Heart left ventricle (tissue), 16 donors: ENCODE data around the gene GPR156. TPM values are rescaled to one million over a fixed set of nuclear protein-coding genes. Genes with fewer than 3 reads are reported as not detected.

Experiments used
- ATAC-seq, 4 donors: fragments of 200-7000 bp; cut with Tn5 transposase; one replicate each; pipeline ENCODE4 v1.9.1; 2020 to 2022; ENCODE audit warnings: moderate library complexity in 4 of 4, mild to moderate bottlenecking in 3 of 4, moderate number of reproducible peaks in 1 of 4
- DNase-seq, 5 donors: peaks; one replicate each; pipeline ENCODE4 v3.0.0-alpha.2; 2020
- H3K27ac ChIP-seq, 12 donors: fragments of 200-600 bp; sonication (generic) in 4 of 12; one replicate each; pipeline versions ENCODE4 v1.5.0 to v1.8.0; 2016 to 2022; ENCODE audit warnings: mild to moderate bottlenecking in 2 of 12
- H3K27me3 ChIP-seq, 9 donors: fragments of 200-600 bp; sonication (generic) in 2 of 9; one replicate each; pipeline versions ENCODE4 v1.5.1 to v1.8.0; 2016 to 2022; ENCODE audit warnings: mild to moderate bottlenecking in 3 of 9
- H3K36me3 ChIP-seq, 9 donors: fragments of 200-600 bp; sonication (generic) in 2 of 9; one replicate each; pipeline versions ENCODE4 v1.5.0 to v1.8.0; 2018 to 2022; ENCODE audit warnings: mild to moderate bottlenecking in 2 of 9
- H3K4me1 ChIP-seq, 12 donors: fragments of 200-600 bp; sonication (generic) in 4 of 12; one replicate each; pipeline versions ENCODE4 v1.5.0 to v1.8.0; 2016 to 2022; ENCODE audit warnings: mild to moderate bottlenecking in 3 of 12
- H3K4me3 ChIP-seq, 12 donors: fragments of 200-600 bp; sonication (generic) in 4 of 12; one replicate each; pipeline versions ENCODE4 v1.5.0 to v1.8.0; 2017 to 2022; ENCODE audit warnings: mild to moderate bottlenecking in 9 of 12, moderate library complexity in 4 of 12
- H3K9me3 ChIP-seq, 12 donors: fragments of 200-600 bp; sonication (generic) in 4 of 12; one replicate each; pipeline versions ENCODE4 v1.5.0 to v1.8.0; 2016 to 2022; ENCODE audit warnings: mild to moderate bottlenecking in 1 of 12
- POLR2A ChIP-seq, 2 donors: fragments of 450-650 bp; IDR thresholded peaks; one replicate each; pipeline ENCODE4 v1.6.1; 2017; ENCODE audit warnings: antibody characterized with exemption in 2 of 2, mild to moderate bottlenecking in 2 of 2, moderate library complexity in 2 of 2
- WGBS, 4 donors: extraction: QIAGEN DNeasy Blood & Tissue Kit in 2 of 4; methylation state at CpG; one replicate each; pipeline versions ENCODE4 v1.1.5 to v1.1.7; 2013 to 2018; 5-methylcytosine and 5-hydroxymethylcytosine counted together
- intact Hi-C, 10 donors: fragments of 100-400 bp; cut with DNase I; formaldehyde crosslinking; loops; one replicate each; pipeline versions ENCODE4 v1.11.1 to v1.14.2; 2022
- polyA plus RNA-seq, 2 donors: library from polyadenylated mRNA; stranded (reverse); fragments of 200-250 nt; gene quantifications; one replicate each; pipeline ENCODE4 v1.2.3, GENCODE V29; 2013
- total RNA-seq, 9 donors: library from RNA; depleted of rRNA in 2 of 9; stranded (reverse); fragments of >200 nt in 2 of 9; fragmentation: NEBNext Ultra II Directional in 3 of 9; extraction: Animal tissue kit (Norgen Biotek cat#: 25700) in 3 of 9; gene quantifications; one replicate each; pipeline versions ENCODE4 v1.1.0 to v1.2.4, GENCODE V29; 2016 to 2023
- TF ChIP-seq, protein P1 (sequence below), 12 donors: fragments of 200-600 bp; sonication (generic) in 4 of 12; IDR thresholded peaks; one replicate each; pipeline versions ENCODE4 v1.5.0 to v1.8.0; 2018 to 2022; ENCODE audit warnings: antibody characterized with exemption in 12 of 12, mild to moderate bottlenecking in 5 of 12
- donor health status: ischemic (EF 13 %, LVEDD 7.1; RV severe dilation, severe dysfunction).
- donor health status: healthy with polysubstance abuse.
- donor health status: DM: no; HTN: yes; CAD: no.
- donor health status: DM: no; HTN: no; CAD: no.
- donor health status: ischemic (EF 25% LVEDD 6.9; RV normal size, moderate dysfunction).
- donor health status: ischemic (EF 25% LVEDD 5.7; RV mildly dilated, moderate dysfunction).
- donor health status: healthy.
- donor health status: DM: yes; HTN: yes; CAD: no.
- donor health status: ischemic (EF 35%, LVEDD 5.7; RV mildly dilated, moderate dysfunction).
- donor health status: nonischemic (EF 11% LVEDD 7.7; RV severe dilation, severe dysfunction).
- donor health status: DM: yes; HTN: yes; CAD: no.
- donor health status: PGD.
- donor health status: ischemic (EF 29% LVEDD 5.4; RV normal size, mild dysfunction).
- donor health status: nonischemic (EF 23%, LVEDD 6.1; RV moderate dilation, normal function).

Gene GPR156
- total and polyA plus RNA-seq, 11 donors: 0.06 to 0.24 (median 0.12) TPM; not detected in 5

DNA sequence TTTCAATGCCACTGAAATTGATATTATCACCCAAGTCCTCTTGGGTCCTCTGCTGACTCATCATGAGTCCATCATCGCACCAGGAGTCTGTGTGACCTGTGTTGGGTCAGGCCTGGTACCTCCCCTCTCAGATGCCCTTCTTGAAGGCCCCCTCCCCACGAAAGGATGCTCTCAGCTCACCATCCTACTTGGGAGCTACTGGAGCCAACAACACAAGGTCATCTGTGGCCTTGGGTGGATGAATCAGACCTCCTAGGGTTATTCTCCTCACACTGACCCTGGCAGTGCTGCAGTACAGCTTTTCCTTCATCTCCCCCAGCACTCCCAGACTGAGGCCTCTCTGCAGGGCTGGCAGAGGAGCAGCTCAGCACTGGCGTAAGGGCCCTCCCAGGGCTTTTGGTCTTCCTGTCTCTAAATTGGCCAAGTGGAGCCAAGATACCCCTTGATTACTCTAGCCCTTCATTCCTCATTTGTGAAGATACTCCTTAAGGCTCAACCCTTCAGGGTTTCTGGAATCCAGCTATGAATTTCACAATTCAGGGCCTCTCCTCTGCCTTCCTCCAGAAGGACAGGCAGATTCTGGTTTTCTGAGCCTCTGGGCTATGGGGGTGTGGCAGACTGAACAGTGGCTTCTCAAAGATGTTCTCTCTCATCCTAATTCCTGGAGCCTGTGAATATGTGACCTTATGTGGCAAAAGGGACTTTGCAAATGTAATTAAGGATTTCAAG is 110.0 kb downstream of the GPR156 start:
- no peaks in the 10 kb centered on the region for H3K9me3 ChIP-seq
- H3K4me1 ChIP-seq: peaks cover 0 to 17% (median 6%) of the 10 kb centered on the region in 12 donors
- 86 to 96% (median 92%) methylated on average over 2 to 3 of the region's 3 CpGs for WGBS, 4 donors
- H3K27ac ChIP-seq: no peak overlapping the region
- H3K36me3 ChIP-seq: no peaks in the 10 kb centered on the region
- DNase-seq (no peak), ATAC-seq (no peak)
- intact Hi-C loops: no loop called here
- no peaks in the 10 kb centered on the region for H3K27me3 ChIP-seq
- no peak overlapping the region for H3K4me3 ChIP-seq
- TF ChIP-seq POLR2A (IDR thresholded peaks at IDR 0.05): no peak
- TF ChIP-seq, protein P1, sequence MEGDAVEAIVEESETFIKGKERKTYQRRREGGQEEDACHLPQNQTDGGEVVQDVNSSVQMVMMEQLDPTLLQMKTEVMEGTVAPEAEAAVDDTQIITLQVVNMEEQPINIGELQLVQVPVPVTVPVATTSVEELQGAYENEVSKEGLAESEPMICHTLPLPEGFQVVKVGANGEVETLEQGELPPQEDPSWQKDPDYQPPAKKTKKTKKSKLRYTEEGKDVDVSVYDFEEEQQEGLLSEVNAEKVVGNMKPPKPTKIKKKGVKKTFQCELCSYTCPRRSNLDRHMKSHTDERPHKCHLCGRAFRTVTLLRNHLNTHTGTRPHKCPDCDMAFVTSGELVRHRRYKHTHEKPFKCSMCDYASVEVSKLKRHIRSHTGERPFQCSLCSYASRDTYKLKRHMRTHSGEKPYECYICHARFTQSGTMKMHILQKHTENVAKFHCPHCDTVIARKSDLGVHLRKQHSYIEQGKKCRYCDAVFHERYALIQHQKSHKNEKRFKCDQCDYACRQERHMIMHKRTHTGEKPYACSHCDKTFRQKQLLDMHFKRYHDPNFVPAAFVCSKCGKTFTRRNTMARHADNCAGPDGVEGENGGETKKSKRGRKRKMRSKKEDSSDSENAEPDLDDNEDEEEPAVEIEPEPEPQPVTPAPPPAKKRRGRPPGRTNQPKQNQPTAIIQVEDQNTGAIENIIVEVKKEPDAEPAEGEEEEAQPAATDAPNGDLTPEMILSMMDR (IDR thresholded peaks at IDR 0.05): no peak

DNA sequence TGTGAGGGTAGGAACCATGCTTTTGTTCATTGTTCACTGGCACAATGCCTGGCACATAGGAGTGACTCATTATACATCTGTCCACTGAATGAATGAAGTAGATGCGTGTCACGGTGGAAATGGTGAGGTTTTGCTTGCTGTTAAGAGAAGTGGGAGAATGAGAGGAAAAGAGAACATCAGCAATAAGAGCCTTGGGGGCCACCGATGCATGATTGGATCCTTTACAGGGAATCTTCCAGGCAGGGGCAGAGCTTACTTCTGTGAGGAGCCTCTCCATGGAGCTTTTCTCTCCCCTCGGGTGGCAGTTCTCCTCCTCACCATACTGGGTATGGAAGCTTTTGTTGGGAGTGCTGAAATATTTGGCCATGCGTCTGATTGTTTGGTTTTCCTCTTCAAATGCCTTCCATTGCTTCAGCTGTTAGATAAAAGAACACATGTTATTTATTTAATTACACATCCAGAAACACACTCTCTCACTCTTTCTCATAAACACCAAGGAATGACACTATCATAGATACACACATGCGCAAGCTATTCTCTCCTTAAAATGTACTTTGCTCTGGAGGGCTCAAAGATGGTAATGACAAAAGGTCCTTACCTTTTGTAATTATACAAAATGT is 111.9 kb downstream of the GPR156 start:
- Histone ChIP-seq H3K9me3 (no peaks in the 10 kb centered on the region), H3K36me3 (no peaks in the 10 kb centered on the region), H3K27ac (no peak overlapping the region), H3K27me3 (no peaks in the 10 kb centered on the region), H3K4me1 (peaks cover 0 to 16% (median 6%) of the 10 kb centered on the region in 12 donors), H3K4me3 (no peak overlapping the region)
- TF ChIP-seq, protein P1 (IDR thresholded peaks at IDR 0.05): no peak
- TF ChIP-seq POLR2A (IDR thresholded peaks at IDR 0.05): no peak
- DNase-seq (no peak), ATAC-seq (no peak)
- WGBS, 4 donors: 88 to 92% (median 89%) methylated on average over 6 of the region's 6 CpGs
- intact Hi-C loops: no loop called here

DNA sequence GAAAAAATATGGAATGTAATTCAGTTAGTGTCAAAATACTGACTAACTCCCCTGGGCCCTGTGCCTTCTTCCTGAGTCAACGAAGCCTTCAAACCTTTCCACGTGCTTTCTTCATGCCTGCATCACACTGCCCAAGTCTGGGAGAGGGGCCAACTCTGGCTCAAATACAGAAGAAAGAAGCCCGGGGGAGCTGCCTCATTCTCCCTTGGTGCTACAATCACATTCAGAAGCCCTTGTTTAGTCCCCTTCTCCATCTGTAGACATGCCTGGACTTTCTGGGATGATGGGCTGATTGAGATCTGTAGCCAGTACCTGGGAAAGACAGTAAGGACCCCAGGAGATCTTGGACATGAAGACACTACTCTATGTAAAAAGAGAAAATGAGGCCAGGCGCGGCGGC is 113.0 kb downstream of the GPR156 start:
- Histone ChIP-seq H3K27ac (no peak overlapping the region), H3K36me3 (no peaks in the 10 kb centered on the region), H3K4me1 (peaks cover 0 to 5% (median 4%) of the 10 kb centered on the region in 12 donors), H3K9me3 (no peaks in the 10 kb centered on the region), H3K27me3 (no peaks in the 10 kb centered on the region), H3K4me3 (no peak overlapping the region)
- intact Hi-C loops: no loop called here
- 55 to 71% (median 60%) methylated on average over 6 of the region's 6 CpGs for WGBS, 4 donors
- TF ChIP-seq, protein P1 (IDR thresholded peaks at IDR 0.05): no peak
- TF ChIP-seq POLR2A (IDR thresholded peaks at IDR 0.05): no peak
- DNase-seq: no peak
- ATAC-seq: no peak

DNA sequence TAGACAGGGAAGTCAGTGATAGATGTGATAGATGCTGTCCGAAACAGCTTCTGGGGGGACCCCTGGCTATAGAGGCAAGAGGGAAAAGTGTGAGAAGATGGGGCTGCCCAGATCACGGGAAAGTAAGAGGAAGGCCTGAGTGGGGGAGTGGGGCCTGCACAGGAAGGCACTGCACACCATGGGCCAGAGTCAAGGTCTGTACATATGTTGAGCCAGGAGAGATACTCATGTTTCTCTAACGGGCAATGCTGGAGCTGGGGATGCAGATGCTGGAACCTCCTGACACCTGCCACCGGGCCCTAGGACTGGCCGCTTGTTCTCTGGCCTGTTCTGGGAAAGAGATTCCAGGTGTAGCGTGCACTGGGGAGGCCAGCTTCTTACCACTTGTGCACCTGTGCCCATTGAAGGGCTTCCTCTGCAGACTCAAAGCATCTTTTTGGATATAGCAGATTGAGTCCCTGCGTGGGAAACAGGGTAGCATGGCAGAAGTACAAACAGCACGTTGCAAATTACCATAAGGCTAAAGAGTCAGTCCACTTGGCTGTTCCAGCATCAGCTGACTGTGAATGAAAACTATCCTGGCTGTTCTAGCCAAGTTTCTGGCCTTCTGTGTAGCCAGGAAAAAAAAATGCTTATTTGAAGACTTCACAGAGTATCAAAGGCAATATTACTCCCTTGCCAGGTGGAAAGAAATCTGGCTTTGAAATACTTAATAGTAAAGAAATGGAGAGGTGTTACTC is 113.7 kb downstream of the GPR156 start:
- Histone ChIP-seq H3K9me3 (no peaks in the 10 kb centered on the region), H3K4me1 (no peaks in the 10 kb centered on the region), H3K27me3 (no peaks in the 10 kb centered on the region), H3K27ac (no peak overlapping the region), H3K36me3 (no peaks in the 10 kb centered on the region), H3K4me3 (no peak overlapping the region)
- intact Hi-C loops: no loop called here
- DNase-seq (no peak), ATAC-seq (peak in 1 of 4 donors; percentile 26)
- TF ChIP-seq POLR2A (IDR thresholded peaks at IDR 0.05): no peak
- TF ChIP-seq, protein P1 (IDR thresholded peaks at IDR 0.05): no peak
- 82 to 86% (median 84%) methylated on average over 8 of the region's 8 CpGs for WGBS, 4 donors
